ENCODE data around the gene KCNAB1. TPM values are rescaled to one million over a fixed set of nuclear protein-coding genes. Genes with fewer than 3 reads are reported as not detected.

KCNAB1 gene
- total and polyA plus RNA-seq, 2 of the 8 experiments (the other 6 are each of a cell fraction or from before 2014, with no cell fraction given): 0.51 to 2.3 TPM

GRCh38 chr3:156126467-156126866, 6.1 kb downstream of the KCNAB1 start (continued):
- no peak for TF ChIP-seq KDM1A (IDR thresholded peaks at IDR 0.05; ENCODE audit: borderline replicate concordance, low read length)
- no peak for TF ChIP-seq CTCF (IDR thresholded peaks at IDR 0.05; ENCODE audit: control extremely low read depth in 1 of 3, insufficient read depth in 1 of 3, low read depth in 1 of 3, low read length in 3 of 3)
- TF ChIP-seq CBX8 (IDR thresholded peaks at IDR 0.05; ENCODE audit: borderline replicate concordance, low read depth, low read length): no peak
- no peak for TF ChIP-seq GTF2F1 (IDR thresholded peaks at IDR 0.05; ENCODE audit: borderline replicate concordance, low read depth, low read length)
- TF ChIP-seq, protein P1, sequence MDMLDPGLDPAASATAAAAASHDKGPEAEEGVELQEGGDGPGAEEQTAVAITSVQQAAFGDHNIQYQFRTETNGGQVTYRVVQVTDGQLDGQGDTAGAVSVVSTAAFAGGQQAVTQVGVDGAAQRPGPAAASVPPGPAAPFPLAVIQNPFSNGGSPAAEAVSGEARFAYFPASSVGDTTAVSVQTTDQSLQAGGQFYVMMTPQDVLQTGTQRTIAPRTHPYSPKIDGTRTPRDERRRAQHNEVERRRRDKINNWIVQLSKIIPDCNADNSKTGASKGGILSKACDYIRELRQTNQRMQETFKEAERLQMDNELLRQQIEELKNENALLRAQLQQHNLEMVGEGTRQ (IDR thresholded peaks at IDR 0.05; ENCODE audit: low read length): no peak
- TF ChIP-seq MAFK (IDR thresholded peaks at IDR 0.05; ENCODE audit: low read depth, low read length): no peak

Measured in H1 (cell line).